Liver (tissue), 9 donors: ENCODE results near the gene NFATC2. TPM values are rescaled to one million over a fixed set of nuclear protein-coding genes. Genes with fewer than 3 reads are reported as not detected.

Experiments used
- DNase-seq: peaks from one replicate; pipeline ENCODE4 v3.0.0-alpha.2; 2017; ENCODE audit warnings: low spot score
- H3K27ac ChIP-seq, 2 donors: one replicate each; pipeline ENCODE4 v1.7.0; 2013; ENCODE audit warnings: inconsistent platforms in 2 of 2, low read length in 2 of 2, control low read depth in 1 of 2, low read depth in 1 of 2, mild to moderate bottlenecking in 1 of 2
- H3K27me3 ChIP-seq, 4 donors: one replicate each; pipeline versions ENCODE4 v1.6.1 to v1.7.0; 2013; ENCODE audit warnings: low read length in 3 of 4, inconsistent platforms in 1 of 4, mild to moderate bottlenecking in 1 of 4, moderate library complexity in 1 of 4; ENCODE audit not compliant: control insufficient read depth in 4 of 4, insufficient read depth in 4 of 4
- H3K36me3 ChIP-seq, 4 donors: one replicate each; pipeline versions ENCODE4 v1.6.1 to v1.7.0; 2013; ENCODE audit warnings: low read length in 3 of 4, mild to moderate bottlenecking in 3 of 4, low read depth in 1 of 4, moderate library complexity in 1 of 4; ENCODE audit not compliant: control insufficient read depth in 4 of 4, insufficient read depth in 3 of 4
- H3K4me1 ChIP-seq, 4 donors: one replicate each; pipeline versions ENCODE4 v1.6.1 to v1.7.0; 2013; ENCODE audit warnings: low read length in 3 of 4, mild to moderate bottlenecking in 3 of 4, moderate library complexity in 1 of 4; ENCODE audit not compliant: control insufficient read depth in 4 of 4, insufficient read depth in 4 of 4
- H3K4me3 ChIP-seq, 3 donors: one replicate each; pipeline versions ENCODE4 v1.6.1 to v1.7.0; 2013; ENCODE audit warnings: low read length in 3 of 3, control low read depth in 1 of 3, low read depth in 1 of 3, mild to moderate bottlenecking in 1 of 3
- H3K9ac ChIP-seq, 2 donors: one replicate each; pipeline ENCODE4 v1.7.0; 2013; ENCODE audit warnings: low read length in 2 of 2, mild to moderate bottlenecking in 2 of 2, moderate library complexity in 2 of 2, control low read depth in 1 of 2, low read depth in 1 of 2
- H3K9me3 ChIP-seq, 4 donors: one replicate each; pipeline versions ENCODE4 v1.6.1 to v1.7.0; 2013; ENCODE audit warnings: low read length in 3 of 4; ENCODE audit not compliant: control insufficient read depth in 4 of 4
- EGR1 ChIP-seq, 2 donors: IDR thresholded peaks; 2 replicates each; pipeline ENCODE4 v1.6.1; 2016 to 2018; ENCODE audit warnings: antibody characterized with exemption in 2 of 2, low read depth in 2 of 2
- FOXA1 ChIP-seq: IDR thresholded peaks from 2 replicates; pipeline ENCODE4 v1.6.1; 2016; ENCODE audit warnings: antibody characterized with exemption
- FOXA2 ChIP-seq: IDR thresholded peaks from 2 replicates; pipeline ENCODE4 v1.6.1; 2016; ENCODE audit warnings: antibody characterized with exemption
- GABPA ChIP-seq, 2 donors: IDR thresholded peaks in 1 of 2; conservative IDR thresholded peaks in 1 of 2; 2 replicates each; pipeline ENCODE4 v1.6.1; 2016; ENCODE audit warnings: antibody characterized with exemption in 2 of 2, mild to moderate bottlenecking in 1 of 2, moderate library complexity in 1 of 2
- HNF4A ChIP-seq, 2 donors: conservative IDR thresholded peaks; 2 replicates each; pipeline ENCODE4 v1.6.1; 2016; ENCODE audit warnings: antibody characterized with exemption in 2 of 2, mild to moderate bottlenecking in 2 of 2
- HNF4G ChIP-seq: IDR thresholded peaks from 2 replicates; pipeline ENCODE4 v1.6.1; 2016; ENCODE audit warnings: antibody characterized with exemption
- JUND ChIP-seq, 2 donors: IDR thresholded peaks; 2 replicates each; pipeline ENCODE4 v1.6.1; 2016; ENCODE audit warnings: antibody characterized with exemption in 2 of 2
- MAX ChIP-seq: IDR thresholded peaks from 2 replicates; pipeline ENCODE4 v1.6.1; 2016; ENCODE audit warnings: antibody characterized with exemption
- NR2F2 ChIP-seq: IDR thresholded peaks from 2 replicates; pipeline ENCODE4 v1.6.1; 2016; ENCODE audit warnings: antibody characterized with exemption
- RAD21 ChIP-seq, 2 donors: IDR thresholded peaks; 2 replicates each; pipeline ENCODE4 v1.6.1; 2016; ENCODE audit warnings: antibody characterized with exemption in 2 of 2, mild to moderate bottlenecking in 2 of 2
- RXRA ChIP-seq, 2 donors: IDR thresholded peaks; 2 replicates each; pipeline ENCODE4 v1.6.1; 2017 to 2018; ENCODE audit warnings: antibody characterized with exemption in 2 of 2, mild to moderate bottlenecking in 1 of 2
- SP1 ChIP-seq: IDR thresholded peaks from 2 replicates; pipeline ENCODE4 v1.6.1; 2018; ENCODE audit warnings: antibody characterized with exemption, mild to moderate bottlenecking
- TAF1 ChIP-seq: conservative IDR thresholded peaks from 2 replicates; pipeline ENCODE4 v1.6.1; 2016; ENCODE audit warnings: antibody characterized with exemption, mild to moderate bottlenecking
- YY1 ChIP-seq: IDR thresholded peaks from 2 replicates; pipeline ENCODE4 v1.6.1; 2016; ENCODE audit warnings: antibody characterized with exemption, mild to moderate bottlenecking
- ZBTB33 ChIP-seq: IDR thresholded peaks from 2 replicates; pipeline ENCODE4 v1.6.1; 2016; ENCODE audit warnings: antibody characterized with exemption
- WGBS: extraction: QIAGEN DNeasy Blood & Tissue Kit; methylation state at CpG from one replicate; pipeline ENCODE4 v1.1.7; 2013; 5-methylcytosine and 5-hydroxymethylcytosine counted together
- polyA plus RNA-seq, 2 donors: library from polyadenylated mRNA; stranded (reverse) in 1 of 2; unstranded in 1 of 2; fragments of 200-250 nt in 1 of 2; fragments of >200 nt in 1 of 2; fragmentation: Nextera tagmentation in 1 of 2; extraction: Ambion mirVana in 1 of 2; gene quantifications; one replicate each; pipeline versions ENCODE4 v1.2.1 to v1.2.3, GENCODE V29; 2013 to 2015
- total RNA-seq, 2 donors: library from RNA; depleted of rRNA; stranded (reverse); fragments of >200 nt; gene quantifications; one replicate each; pipeline ENCODE4 v1.2.3, GENCODE V29; 2014
- TF ChIP-seq, protein P1 (sequence below): IDR thresholded peaks from 2 replicates; pipeline ENCODE4 v1.6.1; 2016; ENCODE audit warnings: antibody characterized with exemption
- TF ChIP-seq, protein P2 (sequence below): IDR thresholded peaks from 2 replicates; pipeline ENCODE4 v1.6.1; 2016; ENCODE audit warnings: antibody characterized with exemption, mild to moderate bottlenecking
- donor health status: healthy.
- donor health status: healthy.
- donor health status: healthy.
- donor health status: healthy.
- donor health status: healthy.

NFATC2 gene
- total and polyA plus RNA-seq, 4 donors = 1.2 to 6.7 (median 2.6) TPM

GRCh38 chr20:51467956-51468626 lies 74.4 kb downstream of the NFATC2 start:
- H3K36me3 ChIP-seq = peaks cover 0 to 29% (median 11%) of the 10 kb centered on the region in 4 donors
- no peak for DNase-seq

DNA sequence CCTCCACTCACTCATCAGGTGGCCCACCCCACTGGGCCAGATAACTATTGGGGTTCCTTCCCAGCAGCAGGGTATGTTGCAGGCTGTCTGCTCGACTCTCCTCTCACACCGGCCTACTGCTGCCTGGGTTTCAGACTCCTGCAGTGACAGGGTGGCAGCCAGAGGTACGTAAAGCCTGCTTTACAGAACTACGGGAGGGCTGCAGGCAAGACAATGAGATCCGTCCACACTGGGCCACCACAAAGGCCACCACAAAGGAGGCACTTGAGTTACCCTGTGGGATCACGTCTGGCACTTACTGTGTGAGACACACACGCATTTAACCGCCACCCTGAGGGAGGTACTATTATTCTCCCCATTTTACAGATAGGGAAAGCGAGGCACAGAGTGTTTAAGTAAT lies 78.5 kb downstream of the NFATC2 start:
- Histone ChIP-seq H3K9me3 (no peaks in the 10 kb centered on the region), H3K27me3 (no peaks in the 10 kb centered on the region), H3K4me1 (no peaks in the 10 kb centered on the region), H3K4me3 (no peak overlapping the region), H3K9ac (no peak overlapping the region), H3K36me3 (peaks cover 0 to 18% (median 3%) of the 10 kb centered on the region in 4 donors), H3K27ac (no peak overlapping the region)
- 91% methylated on average over 9 of the region's 9 CpGs for WGBS
- no peak for TF ChIP-seq HNF4G
- no peak for TF ChIP-seq FOXA2
- TF ChIP-seq, protein P1, sequence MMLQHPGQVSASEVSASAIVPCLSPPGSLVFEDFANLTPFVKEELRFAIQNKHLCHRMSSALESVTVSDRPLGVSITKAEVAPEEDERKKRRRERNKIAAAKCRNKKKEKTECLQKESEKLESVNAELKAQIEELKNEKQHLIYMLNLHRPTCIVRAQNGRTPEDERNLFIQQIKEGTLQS = no peak
- TF ChIP-seq RAD21 (IDR thresholded peaks at IDR 0.05) = no peak
- TF ChIP-seq JUND (IDR thresholded peaks at IDR 0.05) = no peak
- TF ChIP-seq SP1 = no peak
- TF ChIP-seq, protein P2, sequence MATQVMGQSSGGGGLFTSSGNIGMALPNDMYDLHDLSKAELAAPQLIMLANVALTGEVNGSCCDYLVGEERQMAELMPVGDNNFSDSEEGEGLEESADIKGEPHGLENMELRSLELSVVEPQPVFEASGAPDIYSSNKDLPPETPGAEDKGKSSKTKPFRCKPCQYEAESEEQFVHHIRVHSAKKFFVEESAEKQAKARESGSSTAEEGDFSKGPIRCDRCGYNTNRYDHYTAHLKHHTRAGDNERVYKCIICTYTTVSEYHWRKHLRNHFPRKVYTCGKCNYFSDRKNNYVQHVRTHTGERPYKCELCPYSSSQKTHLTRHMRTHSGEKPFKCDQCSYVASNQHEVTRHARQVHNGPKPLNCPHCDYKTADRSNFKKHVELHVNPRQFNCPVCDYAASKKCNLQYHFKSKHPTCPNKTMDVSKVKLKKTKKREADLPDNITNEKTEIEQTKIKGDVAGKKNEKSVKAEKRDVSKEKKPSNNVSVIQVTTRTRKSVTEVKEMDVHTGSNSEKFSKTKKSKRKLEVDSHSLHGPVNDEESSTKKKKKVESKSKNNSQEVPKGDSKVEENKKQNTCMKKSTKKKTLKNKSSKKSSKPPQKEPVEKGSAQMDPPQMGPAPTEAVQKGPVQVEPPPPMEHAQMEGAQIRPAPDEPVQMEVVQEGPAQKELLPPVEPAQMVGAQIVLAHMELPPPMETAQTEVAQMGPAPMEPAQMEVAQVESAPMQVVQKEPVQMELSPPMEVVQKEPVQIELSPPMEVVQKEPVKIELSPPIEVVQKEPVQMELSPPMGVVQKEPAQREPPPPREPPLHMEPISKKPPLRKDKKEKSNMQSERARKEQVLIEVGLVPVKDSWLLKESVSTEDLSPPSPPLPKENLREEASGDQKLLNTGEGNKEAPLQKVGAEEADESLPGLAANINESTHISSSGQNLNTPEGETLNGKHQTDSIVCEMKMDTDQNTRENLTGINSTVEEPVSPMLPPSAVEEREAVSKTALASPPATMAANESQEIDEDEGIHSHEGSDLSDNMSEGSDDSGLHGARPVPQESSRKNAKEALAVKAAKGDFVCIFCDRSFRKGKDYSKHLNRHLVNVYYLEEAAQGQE = no peak
- no peak for TF ChIP-seq MAX
- no peak for TF ChIP-seq RXRA (IDR thresholded peaks at IDR 0.05)
- TF ChIP-seq FOXA1 = no peak
- TF ChIP-seq NR2F2 = no peak
- TF ChIP-seq GABPA (IDR thresholded peaks at IDR 0.05 in 1 of 2, conservative IDR thresholded peaks at IDR 0.05 in 1 of 2) = no peak
- TF ChIP-seq YY1 = no peak
- TF ChIP-seq TAF1 = no peak
- TF ChIP-seq EGR1 (IDR thresholded peaks at IDR 0.05; ENCODE audit: low read depth in 2 of 2) = no peak
- TF ChIP-seq HNF4A (conservative IDR thresholded peaks at IDR 0.05) = no peak
- TF ChIP-seq ZBTB33 = no peak
- DNase-seq = no peak

More at GRCh38 chr20:51467956-51468626, 74.4 kb downstream of the NFATC2 start:
- H3K4me1 ChIP-seq = no peaks in the 10 kb centered on the region
- TF ChIP-seq MAX (no peak), NR2F2 (no peak), SP1 (no peak), FOXA2 (no peak), HNF4G (no peak), EGR1 (IDR thresholded peaks at IDR 0.05; ENCODE audit: low read depth in 2 of 2) (no peak)
- TF ChIP-seq, protein P2 = no peak
- H3K9ac ChIP-seq = no peak overlapping the region
- 91% methylated on average over 10 of the region's 10 CpGs for WGBS
- H3K4me3 ChIP-seq = no peak overlapping the region
- H3K27ac ChIP-seq = no peak overlapping the region
- no peaks in the 10 kb centered on the region for H3K9me3 ChIP-seq
- H3K27me3 ChIP-seq = no peaks in the 10 kb centered on the region
